H1 (cell line): ENCODE measurements around the gene DNAJC16. TPM values are rescaled to one million over a fixed set of nuclear protein-coding genes. Genes with fewer than 3 reads are reported as not detected.

Source experiments
- polyA plus RNA-seq, 7 experiments: library from polyadenylated mRNA; depleted of rRNA in 3 of 7; stranded (reverse) in 5 of 7; unstranded in 2 of 7; fragments of >200 nt in 5 of 7; fragments of 200-250 nt in 2 of 7; gene quantifications; 1 replicate in 5 of 7; 2 replicates in 1 of 7; 4 replicates in 1 of 7; pipeline versions ENCODE4 v1.2.1 to v1.2.3, GENCODE V29; 2011 to 2013; ENCODE audit warnings: missing spikeins in 2 of 7, mixed read lengths in 2 of 7
- total RNA-seq: library from RNA; stranded (reverse); fragmentation: NEBNext Ultra II Directional; extraction: Animal tissue kit (Norgen Biotek cat#: 25700); gene quantifications from 2 replicates; pipeline ENCODE4 v1.2.1, GENCODE V29; 2021
- TF ChIP-seq, protein P1 (sequence below): fragments of 300-600 bp; sonication (generic); IDR thresholded peaks from 2 replicates; pipeline ENCODE4 v1.7.1; 2012; ENCODE audit warnings: low read length, moderate library complexity, mild to moderate bottlenecking, inconsistent platforms; ENCODE audit not compliant: insufficient replicate concordance

DNAJC16 gene
- total and polyA plus RNA-seq, 2 of the 8 experiments (the other 6 are each of a cell fraction or from before 2014, with no cell fraction given): 7.9 to 23.3 TPM

GRCh38 chr1:15578921-15579682, 52.5 kb downstream of the DNAJC16 start (continued):
- TF ChIP-seq, protein P1, sequence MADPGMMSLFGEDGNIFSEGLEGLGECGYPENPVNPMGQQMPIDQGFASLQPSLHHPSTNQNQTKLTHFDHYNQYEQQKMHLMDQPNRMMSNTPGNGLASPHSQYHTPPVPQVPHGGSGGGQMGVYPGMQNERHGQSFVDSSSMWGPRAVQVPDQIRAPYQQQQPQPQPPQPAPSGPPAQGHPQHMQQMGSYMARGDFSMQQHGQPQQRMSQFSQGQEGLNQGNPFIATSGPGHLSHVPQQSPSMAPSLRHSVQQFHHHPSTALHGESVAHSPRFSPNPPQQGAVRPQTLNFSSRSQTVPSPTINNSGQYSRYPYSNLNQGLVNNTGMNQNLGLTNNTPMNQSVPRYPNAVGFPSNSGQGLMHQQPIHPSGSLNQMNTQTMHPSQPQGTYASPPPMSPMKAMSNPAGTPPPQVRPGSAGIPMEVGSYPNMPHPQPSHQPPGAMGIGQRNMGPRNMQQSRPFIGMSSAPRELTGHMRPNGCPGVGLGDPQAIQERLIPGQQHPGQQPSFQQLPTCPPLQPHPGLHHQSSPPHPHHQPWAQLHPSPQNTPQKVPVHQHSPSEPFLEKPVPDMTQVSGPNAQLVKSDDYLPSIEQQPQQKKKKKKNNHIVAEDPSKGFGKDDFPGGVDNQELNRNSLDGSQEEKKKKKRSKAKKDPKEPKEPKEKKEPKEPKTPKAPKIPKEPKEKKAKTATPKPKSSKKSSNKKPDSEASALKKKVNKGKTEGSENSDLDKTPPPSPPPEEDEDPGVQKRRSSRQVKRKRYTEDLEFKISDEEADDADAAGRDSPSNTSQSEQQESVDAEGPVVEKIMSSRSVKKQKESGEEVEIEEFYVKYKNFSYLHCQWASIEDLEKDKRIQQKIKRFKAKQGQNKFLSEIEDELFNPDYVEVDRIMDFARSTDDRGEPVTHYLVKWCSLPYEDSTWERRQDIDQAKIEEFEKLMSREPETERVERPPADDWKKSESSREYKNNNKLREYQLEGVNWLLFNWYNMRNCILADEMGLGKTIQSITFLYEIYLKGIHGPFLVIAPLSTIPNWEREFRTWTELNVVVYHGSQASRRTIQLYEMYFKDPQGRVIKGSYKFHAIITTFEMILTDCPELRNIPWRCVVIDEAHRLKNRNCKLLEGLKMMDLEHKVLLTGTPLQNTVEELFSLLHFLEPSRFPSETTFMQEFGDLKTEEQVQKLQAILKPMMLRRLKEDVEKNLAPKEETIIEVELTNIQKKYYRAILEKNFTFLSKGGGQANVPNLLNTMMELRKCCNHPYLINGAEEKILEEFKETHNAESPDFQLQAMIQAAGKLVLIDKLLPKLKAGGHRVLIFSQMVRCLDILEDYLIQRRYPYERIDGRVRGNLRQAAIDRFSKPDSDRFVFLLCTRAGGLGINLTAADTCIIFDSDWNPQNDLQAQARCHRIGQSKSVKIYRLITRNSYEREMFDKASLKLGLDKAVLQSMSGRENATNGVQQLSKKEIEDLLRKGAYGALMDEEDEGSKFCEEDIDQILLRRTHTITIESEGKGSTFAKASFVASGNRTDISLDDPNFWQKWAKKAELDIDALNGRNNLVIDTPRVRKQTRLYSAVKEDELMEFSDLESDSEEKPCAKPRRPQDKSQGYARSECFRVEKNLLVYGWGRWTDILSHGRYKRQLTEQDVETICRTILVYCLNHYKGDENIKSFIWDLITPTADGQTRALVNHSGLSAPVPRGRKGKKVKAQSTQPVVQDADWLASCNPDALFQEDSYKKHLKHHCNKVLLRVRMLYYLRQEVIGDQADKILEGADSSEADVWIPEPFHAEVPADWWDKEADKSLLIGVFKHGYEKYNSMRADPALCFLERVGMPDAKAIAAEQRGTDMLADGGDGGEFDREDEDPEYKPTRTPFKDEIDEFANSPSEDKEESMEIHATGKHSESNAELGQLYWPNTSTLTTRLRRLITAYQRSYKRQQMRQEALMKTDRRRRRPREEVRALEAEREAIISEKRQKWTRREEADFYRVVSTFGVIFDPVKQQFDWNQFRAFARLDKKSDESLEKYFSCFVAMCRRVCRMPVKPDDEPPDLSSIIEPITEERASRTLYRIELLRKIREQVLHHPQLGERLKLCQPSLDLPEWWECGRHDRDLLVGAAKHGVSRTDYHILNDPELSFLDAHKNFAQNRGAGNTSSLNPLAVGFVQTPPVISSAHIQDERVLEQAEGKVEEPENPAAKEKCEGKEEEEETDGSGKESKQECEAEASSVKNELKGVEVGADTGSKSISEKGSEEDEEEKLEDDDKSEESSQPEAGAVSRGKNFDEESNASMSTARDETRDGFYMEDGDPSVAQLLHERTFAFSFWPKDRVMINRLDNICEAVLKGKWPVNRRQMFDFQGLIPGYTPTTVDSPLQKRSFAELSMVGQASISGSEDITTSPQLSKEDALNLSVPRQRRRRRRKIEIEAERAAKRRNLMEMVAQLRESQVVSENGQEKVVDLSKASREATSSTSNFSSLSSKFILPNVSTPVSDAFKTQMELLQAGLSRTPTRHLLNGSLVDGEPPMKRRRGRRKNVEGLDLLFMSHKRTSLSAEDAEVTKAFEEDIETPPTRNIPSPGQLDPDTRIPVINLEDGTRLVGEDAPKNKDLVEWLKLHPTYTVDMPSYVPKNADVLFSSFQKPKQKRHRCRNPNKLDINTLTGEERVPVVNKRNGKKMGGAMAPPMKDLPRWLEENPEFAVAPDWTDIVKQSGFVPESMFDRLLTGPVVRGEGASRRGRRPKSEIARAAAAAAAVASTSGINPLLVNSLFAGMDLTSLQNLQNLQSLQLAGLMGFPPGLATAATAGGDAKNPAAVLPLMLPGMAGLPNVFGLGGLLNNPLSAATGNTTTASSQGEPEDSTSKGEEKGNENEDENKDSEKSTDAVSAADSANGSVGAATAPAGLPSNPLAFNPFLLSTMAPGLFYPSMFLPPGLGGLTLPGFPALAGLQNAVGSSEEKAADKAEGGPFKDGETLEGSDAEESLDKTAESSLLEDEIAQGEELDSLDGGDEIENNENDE: no peak
